Breast epithelium (tissue), 4 donors: ENCODE data around the gene RNF130. TPM values are rescaled to one million over a fixed set of nuclear protein-coding genes. Genes with fewer than 3 reads are reported as not detected.
A peak's percentile ranks its signal among the peaks of the same experiment; 100 is the strongest.

Source experiments
- DNase-seq, 2 donors: peaks; one replicate each; pipeline ENCODE4 v3.0.0-alpha.2; 2019; ENCODE audit warnings: low spot score in 2 of 2
- H3K27ac ChIP-seq, 2 donors: fragments of 200-600 bp; sonication (generic) in 1 of 2; one replicate each; pipeline ENCODE4 v1.5.1; 2016 to 2019; ENCODE audit warnings: mild to moderate bottlenecking in 1 of 2
- H3K27me3 ChIP-seq, 2 donors: fragments of 200-600 bp; sonication (generic) in 1 of 2; one replicate each; pipeline versions ENCODE4 v1.5.1 to v1.6.0; 2017 to 2019; ENCODE audit warnings: control low read depth in 1 of 2, mild to moderate bottlenecking in 1 of 2
- H3K36me3 ChIP-seq: fragments of 200-600 bp; one replicate; pipeline ENCODE4 v1.5.1; 2019
- H3K4me1 ChIP-seq, 2 donors: fragments of 200-600 bp; sonication (generic); one replicate each; pipeline ENCODE4 v1.5.1; 2016 to 2019; ENCODE audit warnings: control low read depth in 1 of 2
- H3K4me3 ChIP-seq, 3 donors: fragments of 200-600 bp; sonication (generic); 1 replicate in 2 of 3; 2 replicates in 1 of 3; pipeline ENCODE4 v1.5.1; 2016 to 2019; ENCODE audit warnings: mild to moderate bottlenecking in 3 of 3, moderate library complexity in 2 of 3
- H3K9me3 ChIP-seq, 2 donors: fragments of 200-600 bp; sonication (generic) in 1 of 2; one replicate each; pipeline ENCODE4 v1.5.1; 2016 to 2019; ENCODE audit warnings: control low read depth in 1 of 2
- CTCF ChIP-seq, 3 donors: fragments of 450-650 bp; IDR thresholded peaks; one replicate each; pipeline ENCODE4 v1.5.1; 2016 to 2017; ENCODE audit warnings: antibody characterized with exemption in 3 of 3, mild to moderate bottlenecking in 3 of 3, moderate library complexity in 3 of 3
- POLR2A ChIP-seq: fragments of 450-650 bp; IDR thresholded peaks from one replicate; pipeline ENCODE4 v1.6.1; 2016; ENCODE audit warnings: antibody characterized with exemption, mild to moderate bottlenecking, moderate library complexity
- POLR2AphosphoS5 ChIP-seq, 3 donors: sonication (generic); formaldehyde crosslinking; IDR thresholded peaks; one replicate each; pipeline ENCODE4 v1.6.1; 2017; ENCODE audit warnings: antibody characterized with exemption in 3 of 3
- intact Hi-C: fragments of 100-400 bp; cut with DNase I; formaldehyde crosslinking; loops from one replicate; pipeline ENCODE4 v1.15.1; 2023; ENCODE audit warnings: low total_unique reads
- total RNA-seq, 3 donors: library from RNA; depleted of rRNA; stranded (reverse); fragments of >200 nt; gene quantifications; one replicate each; pipeline ENCODE4 v1.1.0, GENCODE V29; 2016

The RNF130 gene
- total RNA-seq, 3 donors from 2014 or later, result 114 to 267 (median 143) TPM

- intact Hi-C loops, result no loop called here
- H3K27ac ChIP-seq, result no peak overlapping the region
- H3K27me3 ChIP-seq, result peaks cover 0 to 5% of the 10 kb centered on the region in 2 donors
- H3K4me1 ChIP-seq, result no peaks in the 10 kb centered on the region
- no peak overlapping the region for H3K4me3 ChIP-seq
- H3K36me3 ChIP-seq, result no peaks in the 10 kb centered on the region
- no peaks in the 10 kb centered on the region for H3K9me3 ChIP-seq
- peak in 1 of 2 donors; percentile 36 for DNase-seq
- TF ChIP-seq POLR2A, result no peak
- TF ChIP-seq POLR2AphosphoS5 (IDR thresholded peaks at IDR 0.05), result no peak
- no peak for TF ChIP-seq CTCF (IDR thresholded peaks at IDR 0.05)
These were observed 42.2 kb upstream of the RNF130 start for GRCh38 chr5:180113660-180114303.

- Histone ChIP-seq H3K4me1 (no peaks in the 10 kb centered on the region), H3K27me3 (no peaks in the 10 kb centered on the region), H3K36me3 (no peaks in the 10 kb centered on the region), H3K4me3 (no peak overlapping the region), H3K27ac (no peak overlapping the region), H3K9me3 (peaks cover 4 to 5% of the 10 kb centered on the region in 2 donors)
- TF ChIP-seq CTCF (IDR thresholded peaks at IDR 0.05) (no peak), POLR2A (no peak), POLR2AphosphoS5 (IDR thresholded peaks at IDR 0.05) (no peak)
- intact Hi-C loops, result no loop called here
- peak in 1 of 2 donors; percentile 41 for DNase-seq
These were observed 40.8 kb upstream of the RNF130 start for GRCh38 chr5:180112181-180112861.

GRCh38 chr5:180111273-180112002 is 39.9 kb upstream of the RNF130 start:
- Histone ChIP-seq H3K4me1 (no peaks in the 10 kb centered on the region), H3K27ac (no peak overlapping the region), H3K4me3 (no peak overlapping the region), H3K36me3 (no peaks in the 10 kb centered on the region), H3K27me3 (no peaks in the 10 kb centered on the region), H3K9me3 (peaks cover 5 to 13% of the 10 kb centered on the region in 2 donors)
- intact Hi-C loops, result no loop called here
- TF ChIP-seq POLR2A, result no peak
- no peak for TF ChIP-seq POLR2AphosphoS5 (IDR thresholded peaks at IDR 0.05)
- no peak for TF ChIP-seq CTCF (IDR thresholded peaks at IDR 0.05)
- no peak for DNase-seq

- Histone ChIP-seq H3K27me3 (no peaks in the 10 kb centered on the region), H3K4me3 (no peak overlapping the region), H3K4me1 (no peaks in the 10 kb centered on the region), H3K36me3 (no peaks in the 10 kb centered on the region), H3K9me3 (peaks cover 5 to 13% of the 10 kb centered on the region in 2 donors), H3K27ac (no peak overlapping the region)
- intact Hi-C loops, result no loop called here
- peak in 1 of 2 donors; percentile 9 for DNase-seq
- TF ChIP-seq POLR2A (no peak), POLR2AphosphoS5 (IDR thresholded peaks at IDR 0.05) (no peak), CTCF (IDR thresholded peaks at IDR 0.05) (no peak)
These were observed 38.4 kb upstream of the RNF130 start for GRCh38 chr5:180109920-180110319.

- Histone ChIP-seq H3K4me3 (no peak overlapping the region), H3K27me3 (no peaks in the 10 kb centered on the region), H3K36me3 (no peaks in the 10 kb centered on the region), H3K4me1 (no peaks in the 10 kb centered on the region), H3K9me3 (peaks cover 5 to 13% of the 10 kb centered on the region in 2 donors), H3K27ac (no peak overlapping the region)
- no peak for DNase-seq
- no peak for TF ChIP-seq POLR2A
- no peak for TF ChIP-seq POLR2AphosphoS5 (IDR thresholded peaks at IDR 0.05)
- no peak for TF ChIP-seq CTCF (IDR thresholded peaks at IDR 0.05)
- intact Hi-C loops, result no loop called here
These were observed 35.4 kb upstream of the RNF130 start for GRCh38 chr5:180107005-180107404.
